ENCODE data around the gene VWF.

GRCh38 chr12:6016756-6017155 lies 107.7 kb downstream of the VWF start:
- TF ChIP-seq CTCF (IDR thresholded peaks at IDR 0.05) (no peak), POLR2A (IDR thresholded peaks at IDR 0.05) (no peak)
